ENCODE results near the gene COX7B2.

DNA sequence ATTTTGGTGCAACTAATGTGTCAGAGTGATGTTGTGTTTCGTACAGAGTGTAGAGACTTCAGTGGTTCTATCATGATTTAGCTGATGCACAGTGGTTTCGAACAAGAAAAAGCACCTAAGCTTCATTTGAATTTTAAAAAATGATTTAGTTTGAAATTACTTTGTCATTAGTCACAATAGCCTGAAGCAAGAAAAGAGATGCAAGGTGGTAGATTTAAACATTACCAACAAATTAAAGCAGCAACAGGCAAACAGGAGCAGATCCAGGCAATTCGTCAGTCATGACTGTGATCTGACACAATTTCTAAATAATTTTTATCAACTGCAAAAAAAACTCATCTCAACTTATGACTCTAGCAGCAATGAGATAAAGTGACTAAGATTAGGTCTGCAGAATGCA, 24.6 kb upstream of the COX7B2 start:
- TF ChIP-seq POLR2AphosphoS5 (IDR thresholded peaks at IDR 0.05; ENCODE audit: low read depth, low read length) (no peak), TAF1 (IDR thresholded peaks at IDR 0.05; ENCODE audit: low read depth, low read length) (no peak)
